Adrenal gland (tissue), 12 donors: ENCODE results near the gene PGAP2. TPM values are rescaled to one million over a fixed set of nuclear protein-coding genes. Genes with fewer than 3 reads are reported as not detected.
A peak's percentile ranks its signal among the peaks of the same experiment; 100 is the strongest.

Source experiments
- DNase-seq, 7 donors: peaks; one replicate each; pipeline ENCODE4 v3.0.0-alpha.2; 2019 to 2020
- H3K27ac ChIP-seq, 5 donors: fragments of 200-600 bp; sonication (generic) in 4 of 5; 1 replicate in 3 of 5; 2 replicates in 2 of 5; pipeline versions ENCODE4 v1.5.1 to v1.8.0; 2016 to 2020; ENCODE audit warnings: mild to moderate bottlenecking in 1 of 5
- H3K27me3 ChIP-seq: fragments of 200-600 bp; 2 replicates; pipeline ENCODE4 v1.8.0; 2021
- H3K36me3 ChIP-seq, 2 donors: fragments of 200-600 bp; replicated peaks in 1 of 2; 1 replicate in 1 of 2; 2 replicates in 1 of 2; pipeline versions ENCODE4 v1.5.1 to v1.8.0; 2018 to 2022
- H3K4me1 ChIP-seq, 2 donors: fragments of 200-600 bp; replicated peaks in 1 of 2; 1 replicate in 1 of 2; 2 replicates in 1 of 2; pipeline versions ENCODE4 v1.5.1 to v1.8.0; 2018 to 2021
- H3K4me3 ChIP-seq, 4 donors: fragments of 200-600 bp; sonication (generic) in 3 of 4; one replicate each; pipeline ENCODE4 v1.5.1; 2016 to 2018
- H3K9me3 ChIP-seq, 3 donors: fragments of 200-600 bp; sonication (generic) in 1 of 3; replicated peaks in 1 of 3; 1 replicate in 2 of 3; 2 replicates in 1 of 3; pipeline versions ENCODE4 v1.5.1 to v1.8.0; 2016 to 2021
- CTCF ChIP-seq, 6 experiments: fragments of 450-650 bp in 4 of 6; fragments of 200-600 bp in 2 of 6; sonication (generic) in 1 of 6; IDR thresholded peaks; 1 replicate in 5 of 6; 2 replicates in 1 of 6; pipeline versions ENCODE4 v1.5.1 to v1.8.0; 2016 to 2021; ENCODE audit warnings: antibody characterized with exemption in 6 of 6, mild to moderate bottlenecking in 2 of 6, moderate library complexity in 1 of 6
- POLR2A ChIP-seq, 2 donors: fragments of 450-650 bp; IDR thresholded peaks; one replicate each; pipeline ENCODE4 v1.6.1; 2017; ENCODE audit warnings: antibody characterized with exemption in 2 of 2, mild to moderate bottlenecking in 2 of 2, moderate library complexity in 1 of 2
- WGBS, 4 donors: extraction: QIAGEN DNeasy Blood & Tissue Kit in 2 of 4; methylation state at CpG; one replicate each; pipeline versions ENCODE4 v1.1.5 to v1.1.7; 2013 to 2017; 5-methylcytosine and 5-hydroxymethylcytosine counted together
- intact Hi-C, 2 donors: fragments of 100-400 bp; cut with DNase I; formaldehyde crosslinking; loops; one replicate each; pipeline versions ENCODE4 v1.14.1 to v1.15.0; 2022 to 2023
- polyA plus RNA-seq, 3 donors: library from polyadenylated mRNA; stranded (reverse); fragments of 200-250 nt in 2 of 3; fragments of 350-450 nt in 1 of 3; fragmentation: Illumina TruSeq in 1 of 3; extraction: RNeasy Lipid Tissue Mini Kit (QIAGEN cat#74804) in 1 of 3; gene quantifications; one replicate each; pipeline ENCODE4 v1.2.3, GENCODE V29; 2013 to 2014
- small RNA-seq, 2 donors: library from RNA; depleted of rRNA; stranded (forward); fragments of <200 nt; gene quantifications; one replicate each; pipeline ENCODE3, GENCODE V24; 2016
- total RNA-seq, 9 donors: library from RNA; depleted of rRNA in 4 of 9; stranded (reverse); fragments of >200 nt in 4 of 9; fragments of 120-200 nt in 1 of 9; fragmentation: NEBNext Ultra II Directional in 1 of 9; extraction: Animal tissue kit (Norgen Biotek cat#: 25700) in 1 of 9; gene quantifications; one replicate each; pipeline versions ENCODE4 v1.1.0 to v1.2.4, GENCODE V29; 2013 to 2023
- donor health status: healthy with polysubstance abuse.
- donor health status: Bipolar disorder and iron deficiency.
- donor health status: DM: yes; HTN: yes; CAD: no.
- donor health status: DM: no; HTN: no; CAD: no.
- donor health status: DM: no; HTN: no; CAD: no.
- donor health status: DM: yes; HTN: yes; CAD: no.

PGAP2 gene
- total and polyA plus RNA-seq, 12 donors = 4.6 to 44.0 (median 19.9) TPM

GRCh38 chr11:3866206-3866605, 57.8 kb downstream of the PGAP2 start:
- intact Hi-C loops = no loop called here
- peak in 2 of 7 donors; percentile 37 to 64 for DNase-seq
- Histone ChIP-seq H3K9me3 (no peaks in the 10 kb centered on the region), H3K27me3 (no peaks in the 10 kb centered on the region), H3K27ac (peak overlapping the region in 1 of 5 donors; percentile 54), H3K36me3 (no peaks in the 10 kb centered on the region), H3K4me3 (no peak overlapping the region), H3K4me1 (peaks cover 17 to 33% of the 10 kb centered on the region in 2 donors)
- 54 to 78% (median 68%) methylated on average over 5 of the region's 5 CpGs for WGBS, 4 donors
- TF ChIP-seq CTCF (IDR thresholded peaks at IDR 0.05) (no peak), POLR2A (IDR thresholded peaks at IDR 0.05) (no peak)

DNA sequence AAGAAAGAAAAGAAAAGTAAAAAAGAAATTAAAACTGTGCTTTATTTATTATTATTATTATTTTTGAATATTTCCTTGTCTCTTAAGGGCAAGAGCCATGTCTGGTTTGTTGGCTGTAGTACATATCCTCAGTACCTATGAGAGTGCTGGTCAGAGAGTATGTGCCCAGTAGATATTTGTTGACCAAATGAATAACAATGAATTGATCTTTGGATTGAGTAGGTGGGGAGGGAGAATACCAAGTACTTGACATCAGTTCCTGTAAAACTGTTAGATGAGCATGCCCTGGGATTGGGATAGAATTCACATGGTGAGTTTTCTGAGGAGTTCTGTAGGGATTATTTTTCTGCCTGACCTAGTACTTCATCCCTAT, 58.5 kb downstream of the PGAP2 start:
- TF ChIP-seq CTCF (IDR thresholded peaks at IDR 0.05) = no peak
- no peak for TF ChIP-seq POLR2A (IDR thresholded peaks at IDR 0.05)
- Histone ChIP-seq H3K27me3 (no peaks in the 10 kb centered on the region), H3K4me3 (no peak overlapping the region), H3K36me3 (no peaks in the 10 kb centered on the region), H3K4me1 (peaks cover 17 to 33% of the 10 kb centered on the region in 2 donors), H3K27ac (peak overlapping the region in 2 of 5 donors; percentile 54 to 61), H3K9me3 (no peaks in the 10 kb centered on the region)
- intact Hi-C loops = no loop called here
- DNase-seq = no peak

- no peaks in the 10 kb centered on the region for H3K27me3 ChIP-seq
- WGBS, 4 donors = 42 to 53% (median 50%) methylated on average over 5 to 6 of the region's 6 CpGs
- H3K9me3 ChIP-seq = no peaks in the 10 kb centered on the region
- TF ChIP-seq CTCF (IDR thresholded peaks at IDR 0.05) (no peak), POLR2A (IDR thresholded peaks at IDR 0.05) (no peak)
- H3K27ac ChIP-seq = peak overlapping the region in 2 of 5 donors; percentile 61 to 70
- DNase-seq = peak; percentile 18 to 85 (median 45)
- H3K4me3 ChIP-seq = no peak overlapping the region
- intact Hi-C loops = no loop called here
- no peaks in the 10 kb centered on the region for H3K36me3 ChIP-seq
- H3K4me1 ChIP-seq = peaks cover 17 to 33% of the 10 kb centered on the region in 2 donors
Measured at GRCh38 chr11:3867209-3868091, 59.1 kb downstream of the PGAP2 start.

- H3K36me3 ChIP-seq = no peaks in the 10 kb centered on the region
- no peak for TF ChIP-seq CTCF (IDR thresholded peaks at IDR 0.05)
- no peak for TF ChIP-seq POLR2A (IDR thresholded peaks at IDR 0.05)
- H3K4me3 ChIP-seq = no peak overlapping the region
- no peaks in the 10 kb centered on the region for H3K9me3 ChIP-seq
- H3K27me3 ChIP-seq = no peaks in the 10 kb centered on the region
- intact Hi-C loops = no loop called here
- H3K4me1 ChIP-seq = peaks cover 0 to 10% of the 10 kb centered on the region in 2 donors
- 93 to 100% (median 99%) methylated on average over 2 of the region's 2 CpGs for WGBS, 4 donors
- DNase-seq = no peak
- H3K27ac ChIP-seq = no peak overlapping the region
Measured at GRCh38 chr11:3873712-3874349, 65.5 kb downstream of the PGAP2 start.

Small RNA genes lying within 50 kb of the gene (small RNA-seq; reads per million reads assigned to genes)
- 0 reads per million in 2 donors for gene RNU7-50P

Other genes starting within 250 kb of the PGAP2 start
- gene ART5, start 166.6 kb upstream of the PGAP2 start, total RNA-seq = under 1 TPM in 5 of 9 donors, not detected in 4; 0.28 to 0.78 (median 0.46) TPM
- under 1 TPM in 2 of 3 donors, not detected in 1; 0.13 to 0.15 TPM for gene ART5, start 166.6 kb upstream of the PGAP2 start, polyA plus RNA-seq
- gene ART1, start 163.4 kb upstream of the PGAP2 start, total RNA-seq = 1 to 10 TPM in 1 of 9 donors, under 1 TPM in 3, not detected in 5; 0.46 to 5.2 (median 0.53) TPM
- gene ART1, start 163.4 kb upstream of the PGAP2 start, polyA plus RNA-seq = not detected
- gene CHRNA10, start 137.2 kb upstream of the PGAP2 start, total RNA-seq = 1 to 10 TPM in 2 of 9 donors, under 1 TPM in 5, not detected in 2; 0.46 to 1.3 (median 0.80) TPM
- 1 to 10 TPM in 2 of 3 donors, under 1 TPM in 1; 0.13 to 3.0 (median 2.2) TPM for gene CHRNA10, start 137.2 kb upstream of the PGAP2 start, polyA plus RNA-seq
- 100 to 1,000 TPM in 2 of 9 donors, 10 to 100 TPM in 7; 49.7 to 226 (median 58.2) TPM for gene NUP98, start 11.0 kb upstream of the PGAP2 start, total RNA-seq
- gene NUP98, start 11.0 kb upstream of the PGAP2 start, polyA plus RNA-seq = 10 to 100 TPM; 14.6 to 58.9 (median 28.5) TPM
- 10 to 100 TPM; 21.4 to 91.2 (median 53.7) TPM for gene RHOG, start 32.4 kb downstream of the PGAP2 start, total RNA-seq
- 10 to 100 TPM; 28.7 to 49.4 (median 38.4) TPM for gene RHOG, start 32.4 kb downstream of the PGAP2 start, polyA plus RNA-seq
- 10 to 100 TPM in 8 of 9 donors, 1 to 10 TPM in 1; 7.8 to 44.1 (median 34.4) TPM for gene STIM1, start 47.1 kb downstream of the PGAP2 start, total RNA-seq
- 10 to 100 TPM; 13.4 to 23.0 (median 17.2) TPM for gene STIM1, start 47.1 kb downstream of the PGAP2 start, polyA plus RNA-seq